ENCODE measurements around the gene SH3BP5.

- TF ChIP-seq CTCF (IDR thresholded peaks at IDR 0.05; ENCODE audit: low read depth, low read length) (no peak), EZH2phosphoT487 (IDR thresholded peaks at IDR 0.05; ENCODE audit: low read depth) (no peak)
Observed at GRCh38 chr3:15314276-15314675, 18.1 kb downstream of the SH3BP5 start.
